HUES6 (cell line): ENCODE results near the gene ATP11A.

Source experiments
- H3K27ac ChIP-seq: 2 replicates; pipeline ENCODE4 v1.7.0; 2013; ENCODE audit warnings: low read depth, mild to moderate bottlenecking, low read length, inconsistent platforms
- H3K27me3 ChIP-seq: 2 replicates; pipeline ENCODE4 v1.6.1; 2013; ENCODE audit warnings: low read length; ENCODE audit not compliant: control insufficient read depth, insufficient read depth
- H3K36me3 ChIP-seq: 2 replicates; pipeline ENCODE4 v1.6.1; 2013; ENCODE audit warnings: low read length; ENCODE audit not compliant: control insufficient read depth, insufficient read depth
- H3K4me1 ChIP-seq: 2 replicates; pipeline ENCODE4 v1.6.1; 2013; ENCODE audit warnings: low read length; ENCODE audit not compliant: control insufficient read depth, insufficient read depth
- H3K4me3 ChIP-seq: 2 replicates; pipeline ENCODE4 v1.5.1; 2013; ENCODE audit warnings: low read depth, low read length
- H3K9ac ChIP-seq: one replicate; pipeline ENCODE4 v1.6.1; 2013; ENCODE audit warnings: mild to moderate bottlenecking, low read length
- H3K9me3 ChIP-seq: 2 replicates; pipeline ENCODE4 v1.6.1; 2013; ENCODE audit warnings: low read depth, low read length; ENCODE audit not compliant: control insufficient read depth, insufficient read depth

Gene ATP11A

DNA sequence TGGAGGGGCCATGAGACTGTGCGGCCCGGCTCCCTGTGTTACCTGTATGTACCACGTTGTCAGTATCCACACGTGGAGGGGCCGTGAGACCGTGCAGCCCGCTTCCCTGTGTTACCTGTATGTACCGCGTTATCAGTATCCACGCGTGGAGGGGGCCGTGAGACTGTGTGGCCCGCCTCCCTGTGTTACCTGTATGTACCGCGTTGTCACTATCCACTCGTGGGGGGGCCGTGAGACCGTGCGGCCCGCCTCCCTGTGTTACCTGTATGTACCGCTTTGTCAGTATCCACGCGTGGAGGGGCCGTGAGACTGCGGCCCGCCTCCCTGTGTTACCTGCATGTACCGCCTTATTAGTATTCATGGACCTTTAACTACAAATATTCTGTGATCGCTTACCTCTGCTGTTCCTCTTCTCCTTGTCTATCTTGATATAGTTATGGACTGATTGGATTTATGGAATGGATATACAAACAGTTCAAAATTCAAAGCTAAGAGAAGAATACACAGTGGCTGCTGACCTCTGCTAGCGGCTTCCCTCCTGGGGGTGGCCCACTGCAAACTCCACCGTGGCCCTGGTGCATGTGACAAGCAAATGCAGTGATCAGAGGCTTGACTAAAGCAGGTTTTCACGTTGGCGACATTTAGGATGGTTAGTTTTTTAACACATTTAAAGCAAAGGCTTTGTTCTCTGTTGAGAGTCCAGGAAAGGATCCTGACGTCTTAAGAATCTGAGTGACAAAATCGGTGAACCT is 38.7 kb downstream of the ATP11A start:
- Histone ChIP-seq H3K27ac (0 out of 2 replicates have a peak overlapping the region, but pooled peaks have one; percentile 10), H3K27me3 (no peaks in the 10 kb centered on the region), H3K4me3 (no peak overlapping the region), H3K9me3 (no peaks in the 10 kb centered on the region), H3K36me3 (no peaks in the 10 kb centered on the region), H3K4me1 (peaks cover 46% of the 10 kb centered on the region), H3K9ac (no peak overlapping the region)

DNA sequence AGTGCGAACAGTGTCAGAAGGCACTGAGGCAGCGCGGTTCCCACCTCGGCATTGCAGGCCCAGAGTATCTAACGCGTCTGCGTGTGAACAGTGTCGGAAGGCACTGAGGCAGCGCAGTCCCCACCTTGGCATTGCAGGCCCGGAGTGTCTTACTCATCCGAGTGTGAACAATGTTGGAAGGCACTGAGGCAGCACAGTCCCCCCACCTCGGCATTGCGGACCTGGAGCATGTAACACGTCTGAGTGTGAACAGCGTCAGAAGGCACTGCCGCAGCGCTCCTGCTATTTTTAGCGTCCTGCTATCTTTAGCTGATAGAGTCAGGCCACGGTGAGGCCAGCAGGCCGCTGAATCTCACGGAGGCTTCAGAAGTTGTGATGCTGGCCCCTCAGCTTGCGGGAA is 39.6 kb downstream of the ATP11A start:
- Histone ChIP-seq H3K9ac (no peak overlapping the region), H3K4me3 (no peak overlapping the region), H3K36me3 (no peaks in the 10 kb centered on the region), H3K27ac (no peak overlapping the region), H3K27me3 (no peaks in the 10 kb centered on the region), H3K4me1 (peaks cover 53% of the 10 kb centered on the region), H3K9me3 (no peaks in the 10 kb centered on the region)

DNA sequence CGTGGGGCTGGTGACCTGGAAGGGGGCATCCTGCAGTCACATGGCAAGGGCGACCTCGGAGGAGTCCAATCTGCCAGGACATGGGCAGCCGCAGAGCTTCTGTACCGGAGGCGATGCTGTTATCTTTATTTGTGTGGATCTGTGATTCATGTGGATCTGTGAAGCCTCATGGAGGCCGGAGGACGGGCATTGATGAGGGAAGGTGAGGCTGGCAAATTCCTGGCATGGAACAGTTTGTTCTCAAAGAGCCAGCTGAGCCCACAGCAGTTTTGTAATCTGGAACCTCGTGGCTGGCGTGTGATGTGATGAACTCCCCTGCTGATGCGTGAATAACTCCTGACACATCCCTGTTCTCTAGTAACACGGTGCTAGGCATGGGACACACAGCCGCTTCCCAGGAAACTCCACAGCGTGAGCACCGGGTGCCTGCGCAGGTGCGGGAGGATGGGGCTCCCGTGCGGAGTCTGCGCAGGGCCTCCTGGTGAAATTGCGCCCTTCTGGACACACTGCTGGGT is 40.4 kb downstream of the ATP11A start:
- no peaks in the 10 kb centered on the region for H3K9me3 ChIP-seq
- no peak overlapping the region for H3K9ac ChIP-seq
- H3K4me3 ChIP-seq: no peak overlapping the region
- H3K27me3 ChIP-seq: no peaks in the 10 kb centered on the region
- H3K36me3 ChIP-seq: no peaks in the 10 kb centered on the region
- H3K27ac ChIP-seq: no peak overlapping the region
- H3K4me1 ChIP-seq: peaks cover 53% of the 10 kb centered on the region

DNA sequence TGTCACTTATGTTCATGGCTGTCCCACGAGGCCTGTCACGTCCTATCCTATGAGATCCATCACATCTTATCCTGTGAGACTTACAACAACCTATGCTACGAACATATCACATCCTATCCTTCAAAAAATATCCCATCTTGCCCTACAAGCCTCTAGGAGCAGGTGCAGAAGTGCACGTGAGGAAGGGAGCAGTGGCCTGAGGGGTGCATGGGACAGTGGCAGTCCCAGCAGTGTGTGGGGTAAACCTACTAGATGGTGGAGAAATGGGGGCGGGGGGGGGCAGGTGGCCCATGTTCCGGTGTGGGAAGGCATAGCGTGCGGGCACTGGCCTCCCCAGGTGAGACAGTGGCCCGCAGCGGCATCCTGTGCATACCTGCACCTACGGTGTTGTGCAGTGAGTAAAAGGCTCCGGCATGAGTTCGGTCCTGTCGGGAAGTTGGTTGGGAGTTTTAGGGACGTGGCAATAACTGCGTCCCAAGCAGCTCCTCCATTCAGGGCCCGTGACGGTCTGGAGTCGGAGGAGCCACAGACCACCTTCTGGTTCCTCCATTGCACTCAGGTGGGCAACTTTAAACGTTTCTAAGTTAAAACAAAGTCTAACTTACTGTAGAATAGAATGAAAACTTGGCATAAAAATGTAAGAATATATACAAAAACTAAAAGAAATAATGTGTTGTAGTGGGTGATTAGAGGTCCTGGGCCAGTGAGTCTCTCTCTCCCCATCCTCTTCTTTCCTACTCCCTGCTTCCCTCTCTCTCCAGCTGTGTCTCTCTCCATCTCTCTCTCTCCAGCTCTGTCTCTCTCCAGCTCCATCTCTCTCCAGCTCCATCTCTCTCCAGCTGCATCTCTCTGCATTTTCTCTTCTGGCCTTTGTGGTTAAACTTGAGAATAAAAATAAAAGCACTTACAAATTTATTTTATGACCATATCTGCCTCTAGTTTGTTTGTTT is 42.1 kb downstream of the ATP11A start:
- no peak overlapping the region for H3K9ac ChIP-seq
- H3K9me3 ChIP-seq: no peaks in the 10 kb centered on the region
- no peak overlapping the region for H3K4me3 ChIP-seq
- H3K36me3 ChIP-seq: no peaks in the 10 kb centered on the region
- H3K4me1 ChIP-seq: peaks cover 51% of the 10 kb centered on the region
- H3K27ac ChIP-seq: no peak overlapping the region
- no peaks in the 10 kb centered on the region for H3K27me3 ChIP-seq

DNA sequence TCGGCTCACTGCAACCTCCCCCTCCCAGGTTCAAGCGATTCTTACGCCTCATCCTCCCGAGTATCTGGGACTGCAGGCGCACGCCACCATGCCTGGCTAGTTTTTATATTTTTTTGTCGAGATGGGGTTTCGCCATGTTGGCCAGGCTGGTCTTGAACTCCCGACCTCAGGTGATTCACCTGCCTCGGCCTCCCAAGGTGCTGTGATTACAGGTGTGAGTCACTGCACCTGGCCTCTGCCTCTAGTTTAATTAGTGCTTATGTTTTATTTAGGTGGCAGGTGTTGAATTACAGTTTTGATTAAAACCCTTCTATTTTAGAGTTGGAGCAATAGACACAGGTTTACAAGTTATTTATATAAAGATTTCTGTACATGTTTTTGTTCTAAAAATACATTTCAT is 42.8 kb downstream of the ATP11A start:
- Histone ChIP-seq H3K27ac (no peak overlapping the region), H3K9me3 (no peaks in the 10 kb centered on the region), H3K4me1 (peaks cover 48% of the 10 kb centered on the region), H3K27me3 (no peaks in the 10 kb centered on the region), H3K36me3 (no peaks in the 10 kb centered on the region), H3K4me3 (no peak overlapping the region), H3K9ac (no peak overlapping the region)

DNA sequence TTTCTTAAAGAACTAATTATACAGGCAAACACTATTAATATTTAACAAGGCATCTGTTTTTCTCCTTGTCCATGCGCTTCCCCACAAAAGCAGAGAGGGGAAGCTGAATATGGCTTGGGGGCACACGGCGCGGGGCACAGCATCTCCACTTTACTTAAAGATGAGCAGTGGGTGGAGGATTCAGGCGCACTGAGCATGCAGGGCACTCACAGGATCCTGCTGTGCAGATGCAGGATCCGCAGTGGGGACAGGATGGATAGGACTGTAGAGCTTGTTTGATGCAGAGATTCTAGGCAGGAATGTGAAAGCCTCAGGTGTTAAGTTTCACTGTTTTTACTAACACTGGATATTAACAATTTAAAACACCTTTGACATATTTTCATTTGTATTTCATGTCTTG is 43.3 kb downstream of the ATP11A start:
- Histone ChIP-seq H3K36me3 (no peaks in the 10 kb centered on the region), H3K27me3 (no peaks in the 10 kb centered on the region), H3K4me3 (no peak overlapping the region), H3K4me1 (peaks cover 48% of the 10 kb centered on the region), H3K9ac (no peak overlapping the region), H3K27ac (no peak overlapping the region), H3K9me3 (no peaks in the 10 kb centered on the region)

DNA sequence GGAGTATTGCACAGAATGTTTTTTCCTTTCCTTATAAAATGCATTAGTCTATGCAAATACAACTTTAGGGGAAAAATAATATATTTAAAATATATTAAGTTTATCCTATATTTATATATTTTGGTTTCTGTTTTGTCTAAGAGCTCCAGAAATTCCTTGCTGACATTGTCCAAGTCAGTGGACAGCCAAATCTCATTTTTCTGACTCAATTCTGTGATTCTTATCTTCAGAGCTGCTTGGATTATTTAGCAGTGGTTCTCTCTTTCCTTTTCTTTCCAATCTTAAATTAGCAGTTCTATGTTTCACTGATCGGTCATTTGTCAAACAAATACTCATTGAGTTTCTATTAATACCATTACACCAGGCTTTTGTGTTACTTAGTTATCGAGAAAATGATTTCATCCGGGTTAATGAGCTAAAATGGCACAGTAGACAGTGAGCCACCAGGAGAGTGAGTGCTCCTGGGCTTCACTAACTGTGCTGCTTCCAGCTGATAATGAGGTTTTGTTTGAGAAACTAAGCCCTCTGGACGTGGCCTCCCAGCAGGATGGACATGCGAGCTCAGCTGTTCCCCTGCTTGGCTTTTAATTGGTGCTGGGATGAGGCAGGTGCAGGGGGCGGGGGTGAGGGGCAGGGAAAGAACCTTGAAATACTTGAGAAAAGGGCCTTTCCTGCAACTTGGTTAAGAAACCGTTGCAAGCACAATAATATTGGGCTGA is 44.0 kb downstream of the ATP11A start:
- H3K27ac ChIP-seq: peak overlapping the region; percentile 44; the same call in 1 of the 2 replicates
- H3K9me3 ChIP-seq: no peaks in the 10 kb centered on the region
- no peaks in the 10 kb centered on the region for H3K36me3 ChIP-seq
- H3K27me3 ChIP-seq: no peaks in the 10 kb centered on the region
- H3K9ac ChIP-seq: no peak overlapping the region
- H3K4me1 ChIP-seq: peaks cover 48% of the 10 kb centered on the region
- no peak overlapping the region for H3K4me3 ChIP-seq

DNA sequence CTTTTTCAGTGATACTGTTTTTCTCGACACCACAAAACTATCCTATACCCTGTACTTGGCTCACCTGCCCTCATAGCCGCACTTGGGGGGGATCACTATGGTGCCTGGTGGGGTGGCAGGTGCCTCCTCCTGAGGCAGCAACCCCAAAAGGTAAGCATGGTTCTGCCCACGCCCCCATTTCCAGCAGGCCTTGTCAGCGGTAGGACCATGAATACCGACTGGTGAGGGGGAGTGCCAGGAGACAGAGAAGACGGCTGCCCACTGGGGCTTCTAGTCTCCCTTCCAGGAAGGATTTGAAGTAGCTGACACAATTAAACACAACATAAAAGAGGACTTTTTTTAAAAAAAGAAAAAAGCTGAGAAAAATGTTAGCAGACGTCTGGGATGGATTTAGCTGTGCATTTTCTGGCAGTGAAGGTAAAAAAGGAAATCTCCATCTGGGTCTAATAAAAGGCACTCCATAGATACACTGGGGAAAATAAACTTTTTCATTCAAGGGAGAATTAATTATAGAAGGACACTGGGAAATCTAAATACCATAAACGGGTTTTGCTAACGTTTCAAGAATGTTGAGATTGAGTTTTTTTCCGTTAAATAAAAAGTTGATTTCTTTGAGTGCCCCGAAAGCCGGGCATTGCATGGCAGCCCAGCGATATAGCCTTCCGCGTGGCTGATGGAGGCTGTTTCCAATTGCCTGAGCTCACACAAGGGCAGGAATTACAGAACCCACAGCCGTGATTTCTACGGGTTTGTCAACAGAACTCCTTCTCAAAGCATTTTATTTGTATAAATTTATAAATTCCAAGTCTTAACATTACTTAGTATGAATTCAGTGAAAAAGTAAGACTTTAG is 45.1 kb downstream of the ATP11A start:
- Histone ChIP-seq H3K9me3 (no peaks in the 10 kb centered on the region), H3K4me1 (peaks cover 39% of the 10 kb centered on the region), H3K27me3 (no peaks in the 10 kb centered on the region), H3K4me3 (no peak overlapping the region), H3K27ac (no peak overlapping the region), H3K9ac (no peak overlapping the region), H3K36me3 (no peaks in the 10 kb centered on the region)

DNA sequence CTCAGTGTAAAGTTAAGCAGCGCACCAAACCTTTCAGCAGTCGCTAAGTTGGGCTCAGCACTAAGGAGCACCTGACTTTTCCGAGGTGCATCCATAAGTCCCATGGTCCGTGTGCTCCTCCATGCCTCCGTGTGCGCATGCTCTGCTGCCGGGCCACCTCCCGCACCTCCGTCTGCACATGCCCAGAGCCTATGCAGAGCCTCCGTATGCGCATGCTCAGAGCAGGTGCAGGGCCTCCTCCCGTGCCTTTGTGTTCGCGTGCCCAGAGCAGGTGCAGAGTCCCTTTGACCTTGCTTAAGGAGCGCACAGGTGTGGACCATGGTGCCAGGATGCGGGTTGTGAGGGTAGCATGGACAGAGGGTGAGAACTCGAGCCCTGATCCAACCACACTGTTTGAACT is 46.0 kb downstream of the ATP11A start:
- Histone ChIP-seq H3K9ac (no peak overlapping the region), H3K4me1 (peaks cover 40% of the 10 kb centered on the region), H3K36me3 (no peaks in the 10 kb centered on the region), H3K27me3 (no peaks in the 10 kb centered on the region), H3K4me3 (no peak overlapping the region), H3K27ac (no peak overlapping the region), H3K9me3 (no peaks in the 10 kb centered on the region)

DNA sequence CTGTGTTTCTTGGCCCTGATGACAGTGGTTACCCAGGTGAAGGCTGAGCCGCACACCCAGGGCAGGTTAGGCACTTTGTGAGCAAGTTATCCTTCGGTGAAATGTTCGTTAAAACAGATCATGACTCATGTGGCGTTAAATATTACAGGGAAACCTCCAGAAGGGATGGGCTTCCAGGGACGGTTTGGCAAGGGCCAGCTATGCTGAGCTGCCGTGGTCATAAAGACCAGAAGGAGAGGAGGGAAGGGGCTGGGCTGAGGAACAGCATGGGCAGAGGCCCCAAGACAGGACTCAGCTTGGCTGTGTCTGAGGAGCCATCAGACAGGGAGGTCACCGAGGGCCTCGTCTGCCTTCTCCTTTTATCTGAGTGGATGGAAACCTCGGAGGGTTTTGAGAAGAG is 47.5 kb downstream of the ATP11A start:
- Histone ChIP-seq H3K36me3 (no peaks in the 10 kb centered on the region), H3K27ac (no peak overlapping the region), H3K4me3 (no peak overlapping the region), H3K9me3 (no peaks in the 10 kb centered on the region), H3K27me3 (no peaks in the 10 kb centered on the region), H3K9ac (no peak overlapping the region), H3K4me1 (peaks cover 45% of the 10 kb centered on the region)
